ENCODE data around the gene FAM53B. TPM values are rescaled to one million over a fixed set of nuclear protein-coding genes. Genes with fewer than 3 reads are reported as not detected.

Gene FAM53B
- total RNA-seq, 1 donor: 12.7 TPM

DNA sequence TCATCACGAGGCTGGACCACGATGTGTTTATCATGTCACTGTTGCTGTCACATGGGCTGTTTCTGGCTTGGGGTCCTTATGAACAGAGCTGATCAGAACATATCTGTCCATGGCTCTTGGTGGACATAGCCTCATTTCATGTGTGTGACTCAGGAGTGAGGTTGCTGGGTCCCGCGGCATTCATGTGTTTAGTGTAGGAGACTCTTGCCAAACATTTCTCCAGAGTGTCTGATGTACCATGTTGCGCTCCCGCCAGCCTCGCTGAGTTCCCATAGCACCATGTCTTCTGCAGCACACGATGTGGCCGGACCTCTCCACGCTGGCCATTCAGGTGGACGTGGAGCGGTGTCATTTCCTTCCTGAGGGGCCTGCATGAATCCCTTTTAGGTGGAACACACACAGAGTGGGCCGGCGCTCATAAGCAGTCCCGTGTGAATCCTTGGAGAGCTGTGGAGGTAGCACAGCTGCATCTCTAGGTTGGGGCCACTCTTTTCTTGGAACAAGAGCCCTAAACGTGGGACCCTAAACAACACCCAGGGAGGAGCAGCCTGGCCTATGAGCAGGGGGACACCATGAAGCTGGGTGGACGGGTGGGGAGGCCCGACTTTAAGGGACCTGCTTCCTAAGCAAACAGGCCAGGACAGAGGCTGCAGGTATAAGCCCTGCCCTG, 147.9 kb downstream of the FAM53B start:
- Histone ChIP-seq H2AFZ (ENCODE audit: low read length) (no peak overlapping the region), H3K4me3 (ENCODE audit: insufficient read depth, low read length) (no peak overlapping the region), H3K4me2 (ENCODE audit: insufficient read depth, low read length) (no peak overlapping the region), H3K36me3 (ENCODE audit: insufficient read depth, low read length) (no peaks in the 10 kb centered on the region), H3K27me3 (ENCODE audit: insufficient read depth, low read length) (peaks cover 7% of the 10 kb centered on the region), H4K20me1 (ENCODE audit: insufficient read depth, low read length) (no peaks in the 10 kb centered on the region), H3K4me1 (ENCODE audit: insufficient read depth, low read length) (no peaks in the 10 kb centered on the region), H3K27ac (ENCODE audit: low read depth, low read length) (no peak overlapping the region), H3K9me3 (ENCODE audit: low read depth, low read length) (peaks cover 5% of the 10 kb centered on the region), H3K79me2 (ENCODE audit: insufficient read depth, low read length) (no peaks in the 10 kb centered on the region)
- DNase-seq (ENCODE audit: insufficient read length, low spot score, missing footprints): peak; percentile 72
- TF ChIP-seq, protein P1, sequence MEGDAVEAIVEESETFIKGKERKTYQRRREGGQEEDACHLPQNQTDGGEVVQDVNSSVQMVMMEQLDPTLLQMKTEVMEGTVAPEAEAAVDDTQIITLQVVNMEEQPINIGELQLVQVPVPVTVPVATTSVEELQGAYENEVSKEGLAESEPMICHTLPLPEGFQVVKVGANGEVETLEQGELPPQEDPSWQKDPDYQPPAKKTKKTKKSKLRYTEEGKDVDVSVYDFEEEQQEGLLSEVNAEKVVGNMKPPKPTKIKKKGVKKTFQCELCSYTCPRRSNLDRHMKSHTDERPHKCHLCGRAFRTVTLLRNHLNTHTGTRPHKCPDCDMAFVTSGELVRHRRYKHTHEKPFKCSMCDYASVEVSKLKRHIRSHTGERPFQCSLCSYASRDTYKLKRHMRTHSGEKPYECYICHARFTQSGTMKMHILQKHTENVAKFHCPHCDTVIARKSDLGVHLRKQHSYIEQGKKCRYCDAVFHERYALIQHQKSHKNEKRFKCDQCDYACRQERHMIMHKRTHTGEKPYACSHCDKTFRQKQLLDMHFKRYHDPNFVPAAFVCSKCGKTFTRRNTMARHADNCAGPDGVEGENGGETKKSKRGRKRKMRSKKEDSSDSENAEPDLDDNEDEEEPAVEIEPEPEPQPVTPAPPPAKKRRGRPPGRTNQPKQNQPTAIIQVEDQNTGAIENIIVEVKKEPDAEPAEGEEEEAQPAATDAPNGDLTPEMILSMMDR (IDR thresholded peaks at IDR 0.05; ENCODE audit: extremely low read depth, low read depth, low read length): no peak

DNA sequence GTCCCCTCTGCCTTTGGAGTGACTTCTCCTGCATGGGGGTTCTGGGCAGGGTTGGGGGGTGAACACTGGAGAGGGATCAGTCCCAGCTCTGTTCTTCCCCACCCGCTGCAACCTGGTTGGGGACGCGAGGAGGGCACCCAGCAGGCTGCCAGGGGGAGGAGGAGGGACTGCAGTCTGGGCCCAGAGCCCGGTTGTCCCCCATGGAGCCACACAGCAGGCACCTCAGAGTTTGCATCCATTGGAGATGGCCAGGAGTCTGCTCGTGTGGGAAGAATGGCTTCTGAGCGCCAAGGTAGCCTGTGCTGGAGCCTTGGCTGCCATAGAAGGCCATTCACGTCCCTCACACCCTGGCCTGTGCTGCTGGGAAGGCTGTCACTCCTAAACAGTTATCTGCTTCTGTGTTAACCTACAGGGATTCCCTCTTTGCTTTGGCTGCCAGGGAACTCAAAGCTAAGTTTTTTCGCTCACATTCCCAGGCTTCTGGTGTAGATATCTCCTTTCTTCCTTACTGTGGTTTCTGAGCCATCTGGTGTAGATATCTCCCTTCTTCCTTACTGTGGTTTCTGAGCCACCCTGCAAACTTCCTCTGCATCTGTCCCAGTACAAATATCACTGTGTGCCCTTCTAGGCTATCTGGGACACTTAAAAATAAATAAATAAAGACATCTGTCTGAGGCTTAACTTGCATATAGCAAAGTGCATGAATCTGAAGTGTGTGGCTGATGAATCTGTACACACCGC, 148.9 kb downstream of the FAM53B start:
- Histone ChIP-seq H3K9me3 (ENCODE audit: low read depth, low read length) (peaks cover 5% of the 10 kb centered on the region), H3K36me3 (ENCODE audit: insufficient read depth, low read length) (no peaks in the 10 kb centered on the region), H3K4me3 (ENCODE audit: insufficient read depth, low read length) (no peak overlapping the region), H4K20me1 (ENCODE audit: insufficient read depth, low read length) (no peaks in the 10 kb centered on the region), H2AFZ (ENCODE audit: low read length) (no peak overlapping the region), H3K27me3 (ENCODE audit: insufficient read depth, low read length) (peaks cover 7% of the 10 kb centered on the region), H3K4me1 (ENCODE audit: insufficient read depth, low read length) (no peaks in the 10 kb centered on the region), H3K27ac (ENCODE audit: low read depth, low read length) (no peak overlapping the region), H3K4me2 (ENCODE audit: insufficient read depth, low read length) (no peak overlapping the region), H3K79me2 (ENCODE audit: insufficient read depth, low read length) (no peaks in the 10 kb centered on the region)
- TF ChIP-seq, protein P1 (IDR thresholded peaks at IDR 0.05; ENCODE audit: extremely low read depth, low read depth, low read length): no peak
- peak; percentile 63 for DNase-seq (ENCODE audit: insufficient read length, low spot score, missing footprints)

DNA sequence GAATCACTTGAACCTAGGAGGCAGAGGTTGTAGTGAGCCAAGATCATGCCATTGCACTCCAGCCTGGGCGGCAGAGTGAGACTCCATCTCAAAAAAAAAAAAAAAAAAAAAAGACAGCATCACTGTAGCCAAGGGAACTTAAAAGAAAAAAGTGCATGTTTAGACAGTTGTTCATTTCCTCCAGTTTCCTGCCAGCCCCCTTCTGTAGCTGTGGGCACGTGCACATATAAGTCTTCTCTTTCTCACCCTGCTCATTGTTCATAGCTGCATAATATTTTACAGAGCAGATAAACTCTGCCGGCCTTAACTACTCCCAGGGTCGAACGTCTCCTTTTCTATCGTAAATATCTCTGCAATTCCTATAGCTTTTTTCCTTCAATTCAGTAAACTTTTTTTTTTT, 149.9 kb downstream of the FAM53B start:
- TF ChIP-seq, protein P1 (IDR thresholded peaks at IDR 0.05; ENCODE audit: extremely low read depth, low read depth, low read length): no peak
- no peak overlapping the region for H2AFZ ChIP-seq (ENCODE audit: low read length)
- H3K36me3 ChIP-seq (ENCODE audit: insufficient read depth, low read length): no peaks in the 10 kb centered on the region
- H3K79me2 ChIP-seq (ENCODE audit: insufficient read depth, low read length): no peaks in the 10 kb centered on the region
- peaks cover 5% of the 10 kb centered on the region for H3K9me3 ChIP-seq (ENCODE audit: low read depth, low read length)
- H3K4me2 ChIP-seq (ENCODE audit: insufficient read depth, low read length): no peak overlapping the region
- H3K4me1 ChIP-seq (ENCODE audit: insufficient read depth, low read length): no peaks in the 10 kb centered on the region
- H3K27ac ChIP-seq (ENCODE audit: low read depth, low read length): no peak overlapping the region
- H3K27me3 ChIP-seq (ENCODE audit: insufficient read depth, low read length): peaks cover 7% of the 10 kb centered on the region
- no peak overlapping the region for H3K4me3 ChIP-seq (ENCODE audit: insufficient read depth, low read length)
- peak; percentile 23 for DNase-seq (ENCODE audit: insufficient read length, low spot score, missing footprints)
- H4K20me1 ChIP-seq (ENCODE audit: insufficient read depth, low read length): no peaks in the 10 kb centered on the region

DNA sequence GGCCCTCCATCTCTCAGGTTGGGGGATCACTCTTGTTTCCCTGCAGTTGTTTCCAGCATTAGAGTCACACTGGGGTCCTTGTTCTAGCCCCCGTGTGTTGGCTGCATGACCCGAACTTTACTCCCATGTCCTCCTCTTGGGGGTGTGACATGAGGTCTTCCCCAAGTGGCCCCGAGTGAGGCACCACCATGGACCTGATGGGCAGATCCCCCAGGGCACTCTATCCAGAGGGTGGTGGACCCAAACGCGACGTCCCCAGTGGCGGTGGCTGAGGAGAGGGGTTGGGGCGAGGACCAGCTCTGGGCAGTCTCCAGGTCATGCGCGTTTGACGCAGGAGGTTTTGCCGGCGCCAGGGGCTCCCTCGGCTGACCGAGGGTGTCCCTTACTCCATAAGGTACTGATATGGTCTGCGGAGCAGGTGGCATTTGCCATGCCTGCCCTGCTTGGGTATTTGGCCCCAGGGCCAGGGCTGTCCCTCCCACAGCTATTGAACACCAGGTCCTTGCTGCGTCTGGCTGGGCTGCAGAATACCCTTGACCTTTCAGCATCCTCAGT, 150.7 kb downstream of the FAM53B start:
- Histone ChIP-seq H3K4me1 (ENCODE audit: insufficient read depth, low read length) (no peaks in the 10 kb centered on the region), H3K27ac (ENCODE audit: low read depth, low read length) (no peak overlapping the region), H3K79me2 (ENCODE audit: insufficient read depth, low read length) (no peaks in the 10 kb centered on the region), H2AFZ (ENCODE audit: low read length) (no peak overlapping the region), H3K4me2 (ENCODE audit: insufficient read depth, low read length) (no peak overlapping the region), H3K36me3 (ENCODE audit: insufficient read depth, low read length) (no peaks in the 10 kb centered on the region), H3K27me3 (ENCODE audit: insufficient read depth, low read length) (peaks cover 7% of the 10 kb centered on the region), H4K20me1 (ENCODE audit: insufficient read depth, low read length) (no peaks in the 10 kb centered on the region), H3K4me3 (ENCODE audit: insufficient read depth, low read length) (no peak overlapping the region), H3K9me3 (ENCODE audit: low read depth, low read length) (peaks cover 5% of the 10 kb centered on the region)
- peak; percentile 70 for DNase-seq (ENCODE audit: insufficient read length, low spot score, missing footprints)
- TF ChIP-seq, protein P1 (IDR thresholded peaks at IDR 0.05; ENCODE audit: extremely low read depth, low read depth, low read length): no peak
